ENCODE data around the gene OSCP1.

Gene OSCP1

DNA sequence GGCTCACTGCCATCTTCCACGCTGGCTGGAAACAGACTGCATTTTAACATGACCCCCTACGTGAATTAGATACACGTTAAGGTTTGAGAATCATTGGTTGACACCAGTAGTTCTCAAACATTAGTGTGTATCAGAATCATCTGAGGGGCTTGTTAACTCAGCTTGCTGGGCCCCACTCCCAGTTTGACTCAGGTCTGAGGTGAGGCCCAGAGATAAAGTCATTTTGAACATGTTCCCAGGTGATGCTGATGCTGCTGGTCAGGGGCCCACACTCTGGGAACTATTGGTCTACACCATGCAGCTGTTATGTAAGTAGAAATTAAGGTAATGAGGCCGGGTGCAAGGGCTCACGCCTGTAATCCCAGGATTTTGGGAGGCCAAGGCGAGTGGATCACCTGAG, 53.9 kb downstream of the OSCP1 start:
- peak overlapping the region; percentile 78; the same call in 1 of the 2 replicates for H3K27ac ChIP-seq
- TF ChIP-seq, protein P1, sequence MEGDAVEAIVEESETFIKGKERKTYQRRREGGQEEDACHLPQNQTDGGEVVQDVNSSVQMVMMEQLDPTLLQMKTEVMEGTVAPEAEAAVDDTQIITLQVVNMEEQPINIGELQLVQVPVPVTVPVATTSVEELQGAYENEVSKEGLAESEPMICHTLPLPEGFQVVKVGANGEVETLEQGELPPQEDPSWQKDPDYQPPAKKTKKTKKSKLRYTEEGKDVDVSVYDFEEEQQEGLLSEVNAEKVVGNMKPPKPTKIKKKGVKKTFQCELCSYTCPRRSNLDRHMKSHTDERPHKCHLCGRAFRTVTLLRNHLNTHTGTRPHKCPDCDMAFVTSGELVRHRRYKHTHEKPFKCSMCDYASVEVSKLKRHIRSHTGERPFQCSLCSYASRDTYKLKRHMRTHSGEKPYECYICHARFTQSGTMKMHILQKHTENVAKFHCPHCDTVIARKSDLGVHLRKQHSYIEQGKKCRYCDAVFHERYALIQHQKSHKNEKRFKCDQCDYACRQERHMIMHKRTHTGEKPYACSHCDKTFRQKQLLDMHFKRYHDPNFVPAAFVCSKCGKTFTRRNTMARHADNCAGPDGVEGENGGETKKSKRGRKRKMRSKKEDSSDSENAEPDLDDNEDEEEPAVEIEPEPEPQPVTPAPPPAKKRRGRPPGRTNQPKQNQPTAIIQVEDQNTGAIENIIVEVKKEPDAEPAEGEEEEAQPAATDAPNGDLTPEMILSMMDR (conservative IDR thresholded peaks at IDR 0.05): no peak

DNA sequence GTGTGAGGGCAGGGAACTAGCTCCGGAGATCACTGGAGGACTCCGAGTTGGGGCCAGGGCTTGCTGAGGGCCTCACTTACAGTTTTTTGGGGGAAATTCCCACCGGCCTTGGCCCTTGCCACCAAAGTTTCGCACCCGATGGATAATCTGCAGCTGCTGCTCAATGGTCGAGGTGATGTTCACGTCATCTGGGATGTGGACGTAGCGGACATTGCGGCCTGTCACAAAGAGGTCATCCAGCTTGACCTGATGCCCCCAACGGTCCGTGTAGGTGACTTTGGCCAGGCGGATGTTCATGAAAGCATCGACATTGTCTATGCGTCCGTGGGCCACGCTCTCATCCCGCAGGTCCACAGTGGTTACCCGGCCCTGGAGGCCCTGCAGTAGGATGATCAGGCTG, 56.6 kb downstream of the OSCP1 start:
- TF ChIP-seq, protein P1 (conservative IDR thresholded peaks at IDR 0.05): no peak
- TF ChIP-seq ZFX (IDR thresholded peaks at IDR 0.05): no peak
- H3K27ac ChIP-seq: no peak overlapping the region

DNA sequence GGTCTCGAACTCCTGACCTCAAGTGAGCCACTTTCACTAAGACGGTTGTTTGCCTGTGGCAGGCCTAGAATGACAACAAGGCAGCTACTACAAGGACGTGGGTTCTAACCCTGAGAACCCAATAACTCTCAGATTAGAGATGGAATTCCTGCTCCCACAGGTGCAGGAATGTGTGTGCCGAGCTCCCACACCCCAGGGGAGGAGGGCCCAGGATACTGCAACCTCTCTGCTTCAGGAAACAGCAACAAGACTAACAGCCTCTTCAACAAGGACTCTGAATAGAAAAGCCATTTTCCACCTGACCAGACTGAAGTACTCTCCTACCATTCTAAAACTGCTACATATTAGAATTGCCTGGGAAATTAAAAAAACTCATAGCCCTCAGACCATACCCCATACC, 57.4 kb downstream of the OSCP1 start:
- TF ChIP-seq, protein P1 (conservative IDR thresholded peaks at IDR 0.05): no peak
- TF ChIP-seq ZFX (IDR thresholded peaks at IDR 0.05): no peak
- no peak overlapping the region for H3K27ac ChIP-seq

DNA sequence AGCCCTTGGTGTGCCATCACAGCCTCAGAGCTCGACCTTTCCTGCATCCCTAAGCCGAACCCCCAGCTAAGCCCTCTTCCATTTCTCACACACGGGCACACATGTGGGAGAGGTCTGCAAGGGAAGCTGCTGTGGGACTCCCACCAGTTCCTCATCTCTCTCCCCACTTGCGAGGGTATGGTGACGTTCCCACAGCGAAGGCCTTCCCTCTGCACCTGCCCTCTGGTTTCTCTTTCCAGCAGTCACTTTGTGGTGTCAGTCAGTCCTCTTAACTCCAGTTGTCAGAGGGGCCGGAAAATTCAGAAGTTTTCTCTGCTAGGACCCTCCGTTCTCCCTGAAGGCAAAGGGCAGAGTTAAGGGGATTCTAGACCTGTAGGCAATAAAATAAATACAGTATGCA, 59.0 kb downstream of the OSCP1 start:
- TF ChIP-seq, protein P1 (conservative IDR thresholded peaks at IDR 0.05): no peak
- TF ChIP-seq ZFX (IDR thresholded peaks at IDR 0.05): no peak
- no peak overlapping the region for H3K27ac ChIP-seq

DNA sequence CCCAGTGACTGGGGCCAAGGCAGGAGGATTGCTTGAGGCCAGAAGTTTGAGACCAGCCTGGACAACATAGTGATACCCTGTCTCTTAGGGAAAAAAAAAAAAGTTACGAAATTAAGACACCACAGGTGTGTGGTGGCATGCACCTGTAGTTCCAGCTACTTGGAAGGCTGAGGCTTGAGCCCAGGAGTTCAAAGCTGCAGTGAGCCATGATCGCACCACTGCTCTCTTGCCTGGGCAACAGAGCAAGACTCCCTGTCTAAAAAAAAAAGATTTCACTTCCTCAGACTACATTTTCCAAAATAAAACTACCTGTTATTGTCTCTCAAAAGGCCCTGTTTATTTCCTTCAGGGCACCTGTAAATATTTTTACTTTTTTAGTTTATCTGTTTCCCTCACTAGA, 59.8 kb downstream of the OSCP1 start:
- H3K27ac ChIP-seq: no peak overlapping the region
- TF ChIP-seq, protein P1 (conservative IDR thresholded peaks at IDR 0.05): no peak
- no peak for TF ChIP-seq ZFX (IDR thresholded peaks at IDR 0.05)

DNA sequence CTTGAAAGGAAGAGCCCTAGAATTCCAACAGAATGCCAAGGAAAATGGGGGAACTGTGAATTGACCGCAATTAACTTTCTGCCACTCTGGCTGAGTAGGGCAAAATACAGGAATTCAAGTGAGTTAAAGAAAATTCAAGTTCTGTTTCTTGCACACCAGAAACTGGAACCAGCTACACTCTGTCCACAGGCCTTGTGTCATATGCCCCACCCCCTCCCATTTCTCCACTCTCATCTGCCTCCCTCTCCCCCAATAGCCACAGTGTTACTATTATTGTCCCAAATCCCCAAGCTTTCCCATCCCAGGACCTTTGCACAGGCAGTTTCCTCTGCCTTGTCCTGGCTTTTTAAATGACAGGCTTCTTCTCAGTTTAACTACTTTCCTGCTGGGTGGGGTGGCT, 60.3 kb downstream of the OSCP1 start:
- no peak overlapping the region for H3K27ac ChIP-seq
- TF ChIP-seq, protein P1 (conservative IDR thresholded peaks at IDR 0.05): no peak

DNA sequence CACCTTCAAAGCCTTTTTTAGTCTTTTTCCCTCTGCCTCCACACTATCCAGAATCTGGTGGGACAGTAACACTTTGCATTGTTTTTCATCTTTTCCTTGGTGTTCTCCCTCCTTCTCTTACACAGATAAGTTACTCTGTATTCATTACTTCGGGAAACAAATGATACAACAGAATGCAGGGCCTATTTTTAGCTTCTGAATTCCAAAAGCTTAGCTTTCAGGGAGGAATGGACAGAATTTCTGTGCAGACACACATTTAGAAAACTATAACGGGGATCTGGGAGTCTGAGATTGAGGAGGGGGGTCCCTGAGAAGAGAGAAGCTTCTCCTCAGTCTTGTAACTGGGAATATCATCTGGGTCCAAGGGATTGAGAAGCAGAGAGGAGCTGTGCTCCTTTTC, 61.0 kb downstream of the OSCP1 start:
- no peak for TF ChIP-seq ZFX (IDR thresholded peaks at IDR 0.05)
- TF ChIP-seq, protein P1 (conservative IDR thresholded peaks at IDR 0.05): no peak
- no peak overlapping the region for H3K27ac ChIP-seq
